Erythroblast (primary cell): Measurements from ENCODE around the gene COBL.

ENCODE experiments used
- DNase-seq, 2 experiments: peaks; one replicate each; lab custom pipeline; 2025; lab: John Stamatoyannopoulos, UW
- GATA1 ChIP-seq: IDR thresholded peaks from 2 replicates; pipeline ENCODE4 v1.6.1; 2011; ENCODE audit warnings: low read depth, mild to moderate bottlenecking, control low read depth, low read length, moderate library complexity
- POLR2A ChIP-seq: IDR thresholded peaks from 2 replicates; pipeline ENCODE4 v1.6.1; 2011; ENCODE audit warnings: mild to moderate bottlenecking, low read length

The COBL gene

DNA sequence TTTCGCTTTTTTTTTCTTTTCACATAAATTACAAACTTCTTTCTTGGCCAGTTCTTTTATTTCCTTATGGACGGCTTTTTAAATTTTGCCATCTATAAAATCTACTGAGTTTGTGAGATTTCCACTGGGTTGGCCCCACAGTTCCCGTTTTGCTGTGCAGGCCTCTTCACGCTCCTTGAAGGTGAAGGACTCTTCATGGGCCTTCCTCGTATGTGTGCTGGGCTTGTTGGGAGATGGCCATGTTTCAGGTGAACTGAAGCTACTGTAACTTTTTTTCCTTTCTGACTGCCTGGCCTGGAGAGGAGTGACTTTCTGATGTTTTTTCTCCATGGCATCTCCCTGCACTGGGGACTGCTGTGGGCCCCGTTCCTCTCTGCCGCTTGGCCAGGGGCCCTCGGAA is 262.4 kb downstream of the COBL start:
- TF ChIP-seq GATA1 (no peak), POLR2A (no peak)
- no peak for DNase-seq

DNA sequence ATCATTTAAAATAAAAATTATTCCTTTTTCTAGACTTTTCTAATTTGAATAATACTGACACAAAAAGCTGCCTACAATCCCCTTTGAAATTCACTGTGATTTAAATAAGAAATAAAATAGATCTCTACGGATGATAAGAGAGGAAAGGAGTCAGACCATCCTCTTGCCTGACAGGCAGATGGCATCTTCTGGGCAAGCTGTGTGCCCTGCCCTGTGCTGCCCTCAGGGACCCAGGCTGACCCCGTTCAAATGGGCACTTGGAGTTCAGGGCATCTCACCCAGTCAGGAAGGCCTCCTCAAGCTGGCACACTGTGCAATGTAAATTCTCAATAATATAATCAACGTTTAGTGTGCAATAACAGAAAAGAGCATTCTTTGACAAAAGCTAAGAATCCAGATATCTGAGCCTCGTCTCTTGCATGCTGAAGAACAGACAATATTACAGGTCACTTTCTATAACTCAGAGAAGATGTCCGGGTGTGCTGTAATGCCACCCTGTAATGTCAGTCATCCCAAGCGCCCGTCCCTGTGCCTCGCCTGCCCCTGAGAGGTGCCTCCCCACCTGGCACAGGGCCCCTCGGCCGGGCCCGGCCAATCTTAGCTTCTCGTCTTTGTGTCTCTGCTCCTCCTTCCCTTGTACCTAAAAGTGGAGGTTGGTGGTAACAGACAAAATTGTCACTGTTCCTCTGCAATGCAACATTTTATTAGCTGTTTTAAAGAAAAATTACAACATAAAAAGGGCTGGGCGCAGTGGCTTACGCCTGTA is 263.3 kb downstream of the COBL start:
- TF ChIP-seq GATA1 (no peak), POLR2A (no peak)
- DNase-seq: no peak

DNA sequence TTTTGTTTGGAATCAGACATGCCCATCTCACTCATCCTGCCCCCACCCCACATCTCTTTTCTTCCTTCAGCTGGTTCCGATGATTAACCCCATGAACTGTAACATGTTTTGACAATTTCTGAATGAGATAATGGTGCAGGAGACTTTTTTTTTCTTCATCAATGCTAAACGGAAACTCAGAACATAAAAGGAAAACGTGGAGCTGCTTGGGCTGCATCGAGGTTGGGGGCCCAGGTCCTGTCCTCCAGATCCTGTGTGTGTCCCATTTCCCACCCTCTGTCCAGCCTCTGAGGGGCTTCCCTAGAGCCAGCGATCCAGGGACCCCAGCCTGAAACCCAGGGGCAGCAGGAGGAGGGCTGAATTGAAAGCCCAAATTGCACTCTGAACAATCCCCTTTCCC is 270.1 kb downstream of the COBL start:
- DNase-seq: no peak

DNA sequence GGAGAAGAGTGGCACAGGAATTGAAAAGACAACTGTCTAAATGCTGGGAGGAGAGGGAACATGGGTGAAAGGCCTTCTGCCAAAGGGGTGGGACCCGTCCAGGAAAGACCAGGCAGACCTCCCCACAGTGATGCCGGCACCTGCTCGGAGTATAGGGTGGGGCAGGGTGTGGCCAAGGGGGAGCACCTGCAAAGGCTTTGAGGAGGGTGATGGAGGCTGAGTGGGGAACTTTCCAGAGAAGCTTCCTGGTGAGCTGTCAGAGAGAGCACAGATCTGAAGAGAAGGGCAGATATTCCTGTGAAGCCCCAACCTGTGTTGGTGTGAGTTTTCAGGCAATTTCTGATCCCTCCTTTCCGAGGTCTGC is 270.5 kb downstream of the COBL start:
- no peak for TF ChIP-seq GATA1
- TF ChIP-seq POLR2A: no peak

More for the DNA sequence above, 270.1 kb downstream of the COBL start:
- no peak for TF ChIP-seq POLR2A
- TF ChIP-seq GATA1: no peak

DNA sequence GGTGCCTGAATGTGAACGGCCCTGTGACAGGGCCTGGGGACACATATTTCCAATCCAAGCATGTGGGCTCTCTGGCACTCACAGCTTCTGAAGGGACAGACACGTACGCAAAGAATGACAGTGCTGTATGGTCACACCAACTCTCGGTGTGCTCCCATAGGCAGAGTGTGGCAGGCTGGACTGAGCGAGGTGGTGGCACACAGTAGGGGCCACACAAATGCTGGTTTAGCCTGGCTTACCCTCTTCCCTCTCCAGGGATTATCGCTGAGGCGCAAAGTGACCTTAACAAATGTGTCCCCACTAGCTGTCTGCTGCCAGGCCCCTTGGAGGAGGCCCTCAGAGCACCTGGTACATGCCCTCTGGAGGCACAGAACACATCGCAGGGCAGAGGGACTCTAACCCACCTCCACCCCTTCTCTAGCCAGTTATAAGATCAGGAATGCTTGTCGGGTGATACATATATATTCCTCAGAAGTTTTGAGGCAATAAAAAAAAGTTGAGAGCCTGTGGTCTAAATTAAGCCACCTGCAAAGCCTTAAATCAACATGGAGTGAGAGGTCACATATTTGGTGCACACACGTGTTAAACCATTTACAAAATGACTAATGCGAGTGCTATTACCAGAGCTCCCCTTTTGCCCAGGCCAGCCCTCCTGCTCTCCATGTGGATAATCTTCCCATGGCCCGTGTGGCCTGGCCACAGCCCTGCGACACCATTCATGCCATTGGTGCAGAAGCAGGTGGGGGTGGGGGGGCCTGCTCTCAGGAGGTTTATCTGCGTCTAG is 271.1 kb downstream of the COBL start:
- TF ChIP-seq GATA1: no peak
- no peak for TF ChIP-seq POLR2A
- no peak for DNase-seq

More for the DNA sequence above, 270.5 kb downstream of the COBL start:
- no peak for DNase-seq

DNA sequence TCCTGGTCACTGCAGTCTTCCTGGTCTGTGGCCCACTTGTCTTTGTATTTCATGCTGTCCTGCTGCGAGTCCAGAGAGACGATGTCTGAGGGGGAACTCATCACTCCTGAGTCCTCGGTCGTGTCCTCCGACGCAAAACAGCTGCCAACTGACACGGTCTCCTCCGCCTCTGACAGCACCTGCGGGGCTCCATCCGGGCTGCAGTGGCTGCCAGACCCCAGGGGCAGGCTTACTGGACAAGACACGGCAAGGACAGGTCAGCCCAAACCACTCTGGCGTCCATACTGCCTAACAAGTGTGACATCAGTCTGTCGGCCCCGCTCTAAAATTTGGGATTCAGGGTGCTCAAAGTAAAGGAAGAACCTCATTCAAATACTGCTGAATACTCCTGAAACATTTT is 273.1 kb downstream of the COBL start:
- TF ChIP-seq GATA1 (no peak), POLR2A (no peak)
- DNase-seq: no peak

DNA sequence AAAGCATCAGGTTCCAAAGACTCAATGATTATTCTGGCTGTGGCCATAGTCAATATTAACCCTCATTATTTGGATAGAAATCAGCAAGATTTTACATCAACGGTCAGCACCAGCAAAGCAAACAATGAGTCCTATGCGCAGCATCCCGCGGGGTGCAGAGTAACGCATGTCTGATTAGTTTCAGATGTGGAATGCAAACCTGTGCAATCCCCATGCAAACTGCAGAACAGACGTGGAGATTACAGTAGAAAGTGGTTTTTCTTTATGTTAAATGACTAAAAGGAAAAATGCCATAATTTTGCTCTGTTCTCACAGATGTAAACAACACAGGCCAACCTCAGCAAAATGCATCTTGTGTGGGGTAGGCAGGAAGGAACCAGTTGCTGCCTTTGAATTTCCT is 275.8 kb downstream of the COBL start:
- TF ChIP-seq POLR2A (no peak), GATA1 (no peak)
- no peak for DNase-seq

DNA sequence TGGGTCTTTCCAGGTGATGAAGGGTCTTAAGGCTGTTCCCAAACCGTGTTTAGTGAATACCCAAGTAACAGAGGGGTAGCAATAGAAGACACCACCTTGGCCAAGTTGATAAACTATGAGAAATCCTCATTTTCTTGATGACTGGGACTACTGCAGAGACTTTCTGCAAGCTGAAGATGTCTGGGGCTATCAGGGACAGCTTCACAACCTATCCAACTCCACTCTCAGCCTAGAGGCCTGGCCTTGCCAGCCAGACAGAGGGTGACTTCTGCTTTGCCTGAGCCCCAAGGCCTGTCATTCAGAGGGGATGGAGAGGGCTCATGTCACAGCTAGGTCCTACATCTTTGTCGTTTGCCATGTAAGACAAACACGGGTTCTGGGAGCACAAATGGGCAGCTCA is 278.0 kb downstream of the COBL start:
- DNase-seq: no peak

DNA sequence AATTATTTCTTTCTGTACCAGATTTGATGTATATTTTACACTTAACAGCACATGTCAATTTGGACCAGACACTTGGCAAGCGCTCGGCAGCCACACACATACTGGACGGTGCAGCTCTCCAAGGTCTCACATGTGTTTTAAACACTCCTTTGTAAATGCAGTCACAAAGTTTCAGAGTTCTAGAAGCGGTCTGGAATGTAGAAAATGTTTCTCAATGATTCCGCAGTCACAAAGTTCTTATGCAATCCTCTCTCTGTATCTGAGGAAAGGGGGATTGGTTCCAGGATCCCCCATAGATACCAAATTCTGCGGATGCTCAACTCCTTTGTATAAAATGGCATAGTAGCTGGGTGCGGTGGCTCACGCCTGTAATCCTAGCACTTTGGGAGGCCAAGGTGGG is 280.9 kb downstream of the COBL start:
- no peak for TF ChIP-seq POLR2A

More for the DNA sequence above, 278.0 kb downstream of the COBL start:
- TF ChIP-seq POLR2A (no peak), GATA1 (no peak)

DNA sequence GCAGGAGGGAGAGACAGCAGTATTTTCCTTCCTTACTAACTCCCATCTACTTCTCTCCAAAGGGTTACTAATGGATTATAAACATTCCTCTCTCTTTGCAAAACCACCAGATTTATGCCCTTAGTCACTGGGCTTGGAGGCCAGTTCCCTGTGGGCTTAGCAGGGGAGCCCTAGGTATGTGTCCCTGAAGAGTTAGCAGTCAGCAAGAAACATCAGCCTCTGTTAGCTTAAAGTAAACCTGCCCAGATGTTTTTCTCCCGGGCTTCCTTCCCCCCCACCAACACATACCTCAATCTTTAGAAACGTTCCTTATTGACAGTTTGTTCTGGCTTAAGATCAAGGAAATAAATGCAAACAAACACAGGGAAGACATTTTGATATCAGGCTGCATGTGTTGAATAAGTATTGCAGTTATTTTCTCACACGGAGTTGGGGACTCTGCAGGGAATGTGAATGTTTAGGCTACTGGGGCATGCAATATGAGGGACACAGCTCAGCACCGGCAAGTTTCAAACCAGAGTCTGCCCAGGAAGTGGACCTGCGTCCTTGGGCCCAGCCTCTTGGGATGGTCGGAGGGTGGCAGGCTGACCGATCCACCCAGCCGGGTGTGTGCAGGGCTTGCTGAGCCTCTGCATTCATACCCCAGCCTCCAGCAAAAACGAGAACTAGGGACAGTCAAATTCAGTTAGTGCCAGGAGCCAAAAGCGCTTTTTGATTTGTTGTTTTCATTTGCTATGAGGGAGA is 281.9 kb downstream of the COBL start:
- TF ChIP-seq GATA1: no peak
- TF ChIP-seq POLR2A: no peak
- no peak for DNase-seq

More for the DNA sequence above, 280.9 kb downstream of the COBL start:
- no peak for DNase-seq

DNA sequence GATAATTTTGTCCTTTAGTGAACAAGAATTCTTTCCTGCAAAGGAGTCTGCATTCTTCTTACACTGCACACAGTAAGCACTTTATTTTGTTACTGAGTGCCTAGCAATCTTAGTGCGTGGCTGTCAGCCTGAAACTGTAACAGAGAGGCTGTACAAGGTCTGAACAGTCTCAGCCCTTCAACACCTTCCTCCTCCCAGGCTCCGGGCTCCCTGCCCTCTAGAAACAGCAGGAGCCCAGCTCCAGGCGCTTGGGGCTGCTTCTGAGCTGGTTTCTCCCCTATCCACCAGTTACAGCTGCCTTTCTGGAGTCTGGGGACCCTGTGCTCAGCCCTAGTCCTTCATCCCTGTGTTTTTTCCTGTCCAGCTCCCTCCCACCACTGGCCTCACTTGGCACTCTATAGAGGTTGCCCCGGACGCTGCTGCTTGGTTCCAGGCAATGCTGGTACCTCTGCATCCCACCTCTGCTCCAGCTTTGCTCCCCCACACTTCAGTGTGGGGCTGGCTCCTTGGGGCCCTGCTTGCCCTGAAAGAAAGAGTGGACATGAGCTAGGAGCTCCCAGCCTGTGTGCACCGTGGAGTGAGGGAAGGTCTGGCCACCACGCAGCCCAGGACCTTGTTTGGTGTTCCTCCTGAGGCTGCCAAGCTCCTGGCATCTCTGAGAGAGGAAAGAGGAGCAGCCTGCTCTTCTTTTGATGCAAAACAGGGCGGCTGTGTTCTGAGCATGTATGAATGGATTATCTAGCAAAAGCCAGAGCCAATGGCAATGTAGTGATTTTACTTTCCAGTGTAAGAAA is 282.7 kb downstream of the COBL start:
- no peak for DNase-seq
- no peak for TF ChIP-seq GATA1
- no peak for TF ChIP-seq POLR2A

DNA sequence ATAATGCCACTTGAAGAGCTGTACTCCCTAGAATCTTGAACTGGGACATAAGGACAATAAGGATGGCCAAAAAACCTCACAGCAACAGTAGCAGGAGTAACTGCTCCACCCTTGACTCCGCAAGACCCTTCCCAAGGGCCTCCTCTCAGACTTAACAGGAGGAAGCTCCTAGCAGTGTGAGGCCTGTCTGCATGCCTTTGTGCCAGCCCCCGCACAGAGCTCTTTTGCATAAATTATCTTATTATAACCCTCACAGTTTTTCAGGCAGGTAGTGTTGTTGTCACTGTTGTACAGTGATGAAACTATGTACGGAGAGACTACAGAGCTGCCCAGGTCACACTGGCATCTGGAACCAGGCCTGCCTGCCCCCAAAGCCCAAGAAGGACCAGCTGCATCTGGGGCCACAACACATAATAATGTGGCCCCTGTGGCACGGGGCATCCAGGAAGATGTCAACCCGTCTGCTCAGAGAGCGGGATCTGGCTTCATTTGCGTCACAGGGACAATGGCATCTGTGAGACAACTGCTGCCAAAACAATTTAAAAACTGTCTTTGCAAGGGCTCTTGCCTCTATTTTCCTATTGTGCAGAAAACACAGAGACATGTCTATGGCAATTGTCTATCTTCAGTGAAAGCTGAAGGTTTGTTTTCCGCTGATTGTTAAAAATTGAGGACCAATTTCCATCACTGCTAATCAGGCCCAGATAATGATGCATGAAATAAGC is 284.7 kb downstream of the COBL start:
- no peak for TF ChIP-seq POLR2A
- TF ChIP-seq GATA1: no peak
- no peak for DNase-seq
